GM18909 (cell line): Measurements from ENCODE around the gene KRTAP4-3.
"Not testable (repeated sequence)": the region's sequence is repeated elsewhere in the genome, so short reads cannot be mapped to it uniquely, and the experiment has no call there.

Source experiments
- ATAC-seq: cut with Tn5 transposase; IDR thresholded peaks from one replicate; pipeline ENCODE4 v1.9.1; 2021; ENCODE audit warnings: mild to moderate bottlenecking; ENCODE audit not compliant: unreplicated experiment, poor library complexity

Gene KRTAP4-3

DNA sequence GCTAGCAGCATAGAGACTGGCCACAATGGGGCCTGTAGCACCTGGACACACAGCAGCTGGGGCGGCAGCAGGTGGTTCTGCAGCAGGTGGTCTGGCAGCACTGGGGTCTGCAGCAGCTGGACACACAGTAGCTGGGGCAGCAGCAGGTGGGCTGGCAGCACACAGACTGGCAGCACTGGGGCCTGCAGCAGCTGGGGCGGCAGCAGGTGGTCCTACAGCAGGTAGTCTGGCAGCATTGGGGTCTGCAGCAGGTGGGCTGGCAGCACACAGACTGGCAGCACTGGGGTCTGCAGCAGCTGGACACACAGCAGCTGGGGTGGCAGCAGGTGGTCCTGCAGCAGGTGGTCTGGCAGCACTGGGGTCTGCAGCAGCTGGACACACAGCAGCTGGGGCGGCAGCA is 7.8 kb downstream of the KRTAP4-3 start:
- ATAC-seq = not testable (repeated sequence)

DNA sequence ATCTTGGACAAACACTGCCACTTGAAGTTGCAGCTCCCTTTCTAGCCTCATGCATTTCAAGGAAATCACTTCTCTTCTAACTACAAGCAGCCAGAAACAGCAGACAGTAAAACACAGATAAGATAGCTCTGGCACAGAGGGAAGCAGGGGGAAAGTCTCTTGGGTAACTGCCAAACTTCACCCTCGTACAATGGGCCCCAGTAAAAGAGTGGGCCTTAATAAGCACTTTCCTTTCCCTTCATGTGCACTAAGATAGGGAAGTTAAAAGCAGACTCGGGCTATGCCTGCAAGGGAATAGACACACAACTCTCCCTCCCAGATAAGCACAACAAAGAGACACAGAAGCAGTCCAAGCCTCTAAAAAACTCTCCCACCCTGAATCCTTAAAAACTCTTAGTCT is 14.2 kb downstream of the KRTAP4-3 start:
- no peak for ATAC-seq

- no peak for ATAC-seq
Measured at GRCh38 chr17:41151525-41151924, 16.5 kb downstream of the KRTAP4-3 start.

GRCh38 chr17:41150026-41150425 is 18.0 kb downstream of the KRTAP4-3 start:
- ATAC-seq = no peak

- ATAC-seq = no peak
Measured at GRCh38 chr17:41149652-41149985, 18.4 kb downstream of the KRTAP4-3 start, which contains the start of gene KRTAP4-5. Gene KRTAP4-5, minus strand, starts transcription at chr17:41149825. Its CDS starts 58 bp downstream, at chr17:41149767.

DNA sequence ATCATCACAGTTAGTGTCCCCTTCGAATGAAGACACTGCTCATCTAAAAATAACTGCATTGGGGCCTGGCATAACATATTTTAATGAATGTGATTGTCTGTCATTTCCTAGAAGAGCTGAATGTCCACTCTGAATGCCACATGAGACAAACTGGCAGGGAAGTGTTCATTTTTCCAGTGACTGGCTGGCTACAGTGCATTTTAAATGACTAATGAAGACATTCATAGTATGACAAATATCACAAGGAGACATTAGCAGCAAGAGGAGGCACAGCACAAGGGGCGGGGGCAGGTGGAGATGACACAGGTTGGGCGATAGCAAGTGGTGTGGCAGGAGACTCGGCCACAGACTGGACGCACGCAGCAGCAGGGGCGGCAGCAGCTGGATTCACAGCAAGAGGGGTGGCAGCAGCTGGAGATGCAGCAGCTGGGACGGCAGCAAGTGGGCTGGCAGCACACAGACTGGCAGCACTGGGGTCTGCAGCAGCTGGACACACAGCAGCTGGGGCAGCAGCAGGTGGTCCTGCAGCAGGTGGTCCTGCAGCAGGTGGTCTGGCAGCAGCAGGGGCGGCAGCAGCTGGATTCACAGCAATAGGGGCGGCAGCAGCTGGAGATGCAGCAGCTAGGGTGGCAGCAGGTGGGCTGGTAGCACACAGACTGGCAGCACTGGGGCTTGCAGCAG is 18.9 kb downstream of the KRTAP4-3 start:
- ATAC-seq = not testable (repeated sequence)

- no peak for ATAC-seq
Measured at GRCh38 chr17:41147531-41148204, 20.4 kb downstream of the KRTAP4-3 start.

GRCh38 chr17:41145261-41145660 is 22.8 kb downstream of the KRTAP4-3 start:
- no peak for ATAC-seq

DNA sequence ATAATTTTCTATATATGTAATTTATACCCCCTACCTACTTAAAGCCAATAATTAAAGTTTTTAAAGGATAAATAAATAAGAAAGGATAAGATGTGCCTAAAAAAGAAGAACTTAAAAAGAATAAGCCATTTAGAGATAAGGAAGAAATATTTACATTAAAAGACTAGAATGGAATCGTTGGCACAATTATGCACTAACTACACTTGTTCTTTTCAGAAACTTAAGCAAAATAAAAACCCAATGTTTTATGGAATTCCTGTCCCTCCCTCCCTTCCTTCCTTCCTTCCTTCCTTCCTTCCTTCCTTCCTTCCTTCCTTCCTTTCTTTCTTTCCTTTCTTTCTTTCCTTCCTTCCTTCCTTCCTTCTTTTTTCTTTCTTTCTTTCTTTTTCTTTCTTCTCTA is 23.2 kb downstream of the KRTAP4-3 start:
- ATAC-seq = no peak

DNA sequence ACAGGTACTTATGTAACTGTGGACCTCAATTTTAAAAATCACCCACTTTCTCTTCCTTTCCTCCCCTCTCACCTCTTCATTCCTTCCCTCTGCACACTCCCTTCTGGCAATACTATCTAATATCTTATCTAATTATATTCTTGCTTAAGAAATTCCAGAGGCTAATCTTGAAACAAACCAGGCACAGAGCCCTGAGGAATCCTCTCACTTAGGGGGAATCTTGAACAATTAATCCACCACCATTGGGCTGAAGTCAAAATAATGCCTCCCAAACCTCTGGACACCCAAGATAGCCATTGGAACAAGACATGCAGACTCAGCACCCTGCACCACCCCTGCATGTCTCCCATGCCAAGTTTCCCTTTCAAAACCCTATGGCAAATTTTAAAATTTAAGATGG is 26.7 kb downstream of the KRTAP4-3 start:
- ATAC-seq = no peak

- ATAC-seq = no peak
Measured at GRCh38 chr17:41140360-41141131, 27.5 kb downstream of the KRTAP4-3 start, which contains the start of gene KRTAP4-6. Gene KRTAP4-6, minus strand, starts transcription at chr17:41140544. Its CDS starts 57 bp downstream, at chr17:41140487.

DNA sequence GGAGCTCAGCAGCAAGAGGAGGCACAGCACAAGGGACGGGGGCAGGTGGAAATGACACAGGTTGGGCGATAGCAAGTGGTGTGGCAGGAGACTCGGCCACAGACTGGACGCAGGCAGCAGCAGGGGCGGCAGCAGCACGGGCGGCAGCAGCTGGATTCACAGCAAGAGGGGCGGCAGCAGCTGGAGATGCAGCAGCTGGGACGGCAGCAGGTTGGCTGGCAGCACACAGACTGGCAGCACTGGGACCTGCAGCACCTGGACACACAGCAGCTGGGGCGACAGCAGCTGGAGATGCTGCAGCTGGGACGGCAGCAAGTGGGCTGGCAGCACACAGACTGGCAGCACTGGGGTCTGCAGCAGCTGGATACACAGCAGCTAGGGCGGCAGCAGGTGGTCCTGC is 28.2 kb downstream of the KRTAP4-3 start:
- not testable (repeated sequence) for ATAC-seq

GRCh38 chr17:41133880-41134735 is 33.9 kb downstream of the KRTAP4-3 start:
- ATAC-seq = no peak

DNA sequence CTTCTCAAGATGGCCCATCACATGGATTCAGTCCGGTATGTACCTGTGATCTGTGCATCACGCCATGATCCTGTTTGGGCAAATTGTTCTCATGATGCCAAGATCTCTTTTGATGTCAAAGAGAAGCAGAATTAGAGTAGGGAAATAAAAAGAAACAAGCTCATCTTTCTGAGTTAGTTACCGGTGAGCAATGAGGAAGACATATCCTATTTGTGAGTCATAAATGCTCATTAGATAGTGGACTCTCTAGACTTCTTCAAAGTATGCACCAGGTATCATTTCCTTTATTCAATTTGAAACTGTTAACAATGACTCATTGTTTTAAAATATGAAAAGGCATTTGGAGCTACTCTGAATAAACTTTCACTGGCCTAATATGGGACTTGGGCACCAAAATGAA is 36.0 kb downstream of the KRTAP4-3 start:
- ATAC-seq = no peak

DNA sequence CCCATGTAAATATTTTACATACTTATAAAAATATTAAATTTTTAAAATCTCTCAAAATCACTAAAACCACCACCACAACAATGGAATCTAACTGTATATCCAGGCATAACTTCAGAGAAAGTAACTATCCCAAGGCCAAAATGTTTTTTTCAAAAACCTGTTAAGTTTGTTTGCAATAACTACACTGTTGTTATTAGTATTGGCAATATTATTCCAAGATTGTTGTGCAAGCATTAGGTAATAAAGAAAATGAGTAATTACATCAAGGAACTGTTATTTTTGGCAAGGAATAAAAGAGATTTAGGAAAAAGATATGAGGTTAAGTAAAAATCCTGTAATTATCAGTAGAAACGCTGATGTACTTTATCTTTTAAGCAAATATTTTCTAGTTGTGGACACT is 40.6 kb downstream of the KRTAP4-3 start:
- ATAC-seq = no peak

GRCh38 chr17:41126412-41126811 is 41.6 kb downstream of the KRTAP4-3 start:
- ATAC-seq = no peak

GRCh38 chr17:41125064-41125463 is 43.0 kb downstream of the KRTAP4-3 start:
- ATAC-seq = no peak

- ATAC-seq = not testable (repeated sequence)
Measured at GRCh38 chr17:41123991-41124371, 44.0 kb downstream of the KRTAP4-3 start, which contains the start of gene KRTAP4-12. Gene KRTAP4-12, minus strand, starts transcription at chr17:41124182. Its CDS starts 60 bp downstream, at chr17:41124122.

DNA sequence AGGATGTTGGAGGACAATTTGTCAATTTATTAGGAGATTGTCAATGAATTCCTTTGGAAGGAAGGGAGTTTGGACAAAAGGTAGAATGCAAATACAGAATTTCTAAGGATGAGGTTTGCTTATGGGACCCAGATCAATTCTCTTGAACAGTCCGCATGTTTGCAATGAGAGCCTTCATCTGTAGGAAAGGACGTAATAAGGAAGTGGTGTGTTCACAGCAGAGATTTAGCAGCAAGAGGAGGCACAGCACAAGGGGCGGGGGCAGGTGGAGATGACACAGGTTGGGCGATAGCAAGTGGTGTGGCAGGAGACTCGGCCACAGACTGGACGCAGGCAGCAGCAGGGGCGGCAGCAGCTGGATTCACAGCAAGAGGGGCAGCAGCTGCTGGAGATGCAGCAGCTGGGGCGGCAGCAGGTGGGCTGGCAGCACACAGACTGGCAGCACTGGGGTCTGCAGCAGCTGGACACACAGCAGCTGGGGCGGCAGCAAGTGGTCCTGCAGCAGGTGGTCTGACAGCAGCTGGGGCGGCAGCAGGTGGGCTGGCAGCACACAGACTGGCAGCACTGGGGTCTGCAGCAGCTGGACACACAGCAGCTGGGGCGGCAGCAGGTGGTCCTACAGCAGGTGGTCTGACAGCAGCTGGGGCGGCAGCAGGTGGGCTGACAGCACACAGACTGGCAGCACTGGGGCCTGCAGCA is 44.6 kb downstream of the KRTAP4-3 start:
- ATAC-seq = not testable (repeated sequence)

- ATAC-seq = no peak
Measured at GRCh38 chr17:41121742-41122141, 46.3 kb downstream of the KRTAP4-3 start.
